ENCODE results near the gene TMIGD1. TPM values are rescaled to one million over a fixed set of nuclear protein-coding genes. Genes with fewer than 3 reads are reported as not detected.

The TMIGD1 gene
- total RNA-seq, 2 experiments from 2014 or later = not detected

GRCh38 chr17:30323262-30323894, 10.5 kb downstream of the TMIGD1 start:
- H3K4me1 Mint-ChIP-seq (ENCODE audit: low read depth) = peaks cover 24% of the 10 kb centered on the region
- no peaks in the 10 kb centered on the region for H3K27me3 Mint-ChIP-seq
- ChIA-PET POLR2A (interaction anchor here (1.4 to 1.8 kb wide), 3 partner anchors 31 to 40 kb away, joined by 3 to 6 read pairs (median 5); partner anchors contain the start of gene BLMH), CTCF (interaction anchor here (1.0 to 4.4 kb wide), 14 partner anchors 9 to 392 kb away, joined by 3 to 35 read pairs (median 6); partner anchors contain the start of genes BLMH, GOSR1 and TMIGD1)
- peak; percentile 40 for DNase-seq
- ATAC-seq = no peak
- no peaks in the 10 kb centered on the region for H3K36me3 Mint-ChIP-seq (ENCODE audit: low read depth)
- TF ChIP-seq CTCF (IDR thresholded peaks at IDR 0.05) = no peak
- no peak overlapping the region for H3K4me3 Mint-ChIP-seq
- H3K27ac Mint-ChIP-seq = peak overlapping the region; percentile 56
- H3K9me3 Mint-ChIP-seq = no peaks in the 10 kb centered on the region
- intact Hi-C loops (cut with micrococcal nuclease) = no loop called here

- Mint-ChIP-seq H3K27ac (no peak overlapping the region), H3K4me1 (ENCODE audit: low read depth) (peaks cover 24% of the 10 kb centered on the region), H3K27me3 (no peaks in the 10 kb centered on the region), H3K4me3 (no peak overlapping the region), H3K36me3 (ENCODE audit: low read depth) (no peaks in the 10 kb centered on the region), H3K9me3 (no peaks in the 10 kb centered on the region)
- intact Hi-C loops (cut with micrococcal nuclease) = no loop called here
- ATAC-seq = no peak
- POLR2A ChIA-PET = no interaction called here
- CTCF ChIA-PET = interaction anchor here (1.4 to 4.4 kb wide), 3 partner anchors 9 to 216 kb away, joined by 4 to 35 read pairs (median 22); partner anchors contain the start of gene TMIGD1
- no peak for TF ChIP-seq CTCF (IDR thresholded peaks at IDR 0.05)
- DNase-seq = no peak
These were observed 12.5 kb downstream of the TMIGD1 start for GRCh38 chr17:30321314-30321713.

GRCh38 chr17:30318155-30318554, 15.7 kb downstream of the TMIGD1 start:
- ChIA-PET POLR2A (interaction anchor here (1.2 kb wide), 1 partner anchor 26 kb away, joined by 4 read pairs; the partner anchor contains the start of gene BLMH), CTCF (interaction anchor here (1.0 kb wide), 2 partner anchors 13 to 18 kb away, joined by 3 read pairs; no protein-coding TSS in a partner anchor)
- H3K36me3 Mint-ChIP-seq (ENCODE audit: low read depth) = no peaks in the 10 kb centered on the region
- no peak overlapping the region for H3K27ac Mint-ChIP-seq
- intact Hi-C loops (cut with micrococcal nuclease) = no loop called here
- DNase-seq (no peak), ATAC-seq (no peak)
- no peak overlapping the region for H3K4me3 Mint-ChIP-seq
- peaks cover 5% of the 10 kb centered on the region for H3K4me1 Mint-ChIP-seq (ENCODE audit: low read depth)
- H3K9me3 Mint-ChIP-seq = no peaks in the 10 kb centered on the region
- H3K27me3 Mint-ChIP-seq = no peaks in the 10 kb centered on the region
- no peak for TF ChIP-seq CTCF (IDR thresholded peaks at IDR 0.05)

- no peaks in the 10 kb centered on the region for H3K27me3 Mint-ChIP-seq
- ATAC-seq (no peak), DNase-seq (no peak)
- ChIA-PET POLR2A (interaction anchor here (1.2 kb wide), 1 partner anchor 24 kb away, joined by 3 read pairs; no protein-coding TSS in a partner anchor), CTCF (interaction anchor here (2.6 kb wide), 1 partner anchor 20 kb away, joined by 10 read pairs; no protein-coding TSS in a partner anchor)
- no peak for TF ChIP-seq CTCF (IDR thresholded peaks at IDR 0.05)
- H3K36me3 Mint-ChIP-seq (ENCODE audit: low read depth) = no peaks in the 10 kb centered on the region
- no peak overlapping the region for H3K27ac Mint-ChIP-seq
- intact Hi-C loops (cut with micrococcal nuclease) = no loop called here
- H3K9me3 Mint-ChIP-seq = no peaks in the 10 kb centered on the region
- no peak overlapping the region for H3K4me3 Mint-ChIP-seq
- no peaks in the 10 kb centered on the region for H3K4me1 Mint-ChIP-seq (ENCODE audit: low read depth)
These were observed 17.1 kb downstream of the TMIGD1 start for GRCh38 chr17:30316736-30317135.

- Mint-ChIP-seq H3K27ac (no peak overlapping the region), H3K9me3 (no peaks in the 10 kb centered on the region), H3K36me3 (ENCODE audit: low read depth) (no peaks in the 10 kb centered on the region), H3K27me3 (no peaks in the 10 kb centered on the region), H3K4me3 (no peak overlapping the region), H3K4me1 (ENCODE audit: low read depth) (no peaks in the 10 kb centered on the region)
- ChIA-PET POLR2A (interaction anchor here (0.7 kb wide), 1 partner anchor 30 kb away, joined by 3 read pairs; no protein-coding TSS in a partner anchor), CTCF (interaction anchor here (1.5 to 2.6 kb wide), 2 partner anchors 9 to 22 kb away, joined by 6 to 10 read pairs; no protein-coding TSS in a partner anchor)
- intact Hi-C loops (cut with micrococcal nuclease) = no loop called here
- TF ChIP-seq CTCF (IDR thresholded peaks at IDR 0.05) = no peak
- no peak for DNase-seq
- ATAC-seq = no peak
These were observed 18.8 kb downstream of the TMIGD1 start for GRCh38 chr17:30315106-30315505.

Data from activated CD8-positive, alpha-beta T cell treated with anti-CD3 and anti-CD28 coated beads for 36 hours (primary cell).